Keratinocyte (primary cell): ENCODE data around the gene CCDC33. TPM values are rescaled to one million over a fixed set of nuclear protein-coding genes. Genes with fewer than 3 reads are reported as not detected.

Experiments
- DNase-seq: peaks from one replicate; pipeline ENCODE4 v3.0.0-alpha.2; 2011; ENCODE audit warnings: low read depth, missing footprints, low spot score
- FAIRE-seq: peaks from 2 replicates; lab custom pipeline; 2011; peaks lifted over from hg19 to GRCh38; lab: Jason Lieb, UNC
- H2AFZ ChIP-seq: 2 replicates; pipeline ENCODE4 v1.6.0; 2012; ENCODE audit warnings: low read length, control low read depth, inconsistent platforms; ENCODE audit not compliant: control insufficient read depth
- H3K27ac ChIP-seq: 2 replicates; pipeline ENCODE4 v1.5.1; 2011; ENCODE audit warnings: low read length; ENCODE audit not compliant: control insufficient read depth, insufficient read depth
- H3K27me3 ChIP-seq: 3 replicates; pipeline ENCODE4 v1.6.0; 2011; ENCODE audit warnings: low read length; ENCODE audit not compliant: control insufficient read depth, insufficient read depth; ENCODE audit errors: extremely low read depth
- H3K36me3 ChIP-seq, 2 experiments: 2 replicates in 1 of 2; 3 replicates in 1 of 2; pipeline ENCODE4 v1.5.1; 2011; ENCODE audit warnings: low read length in 2 of 2, mild to moderate bottlenecking in 1 of 2; ENCODE audit not compliant: control insufficient read depth in 2 of 2, insufficient read depth in 2 of 2; ENCODE audit errors: extremely low read depth in 1 of 2
- H3K4me1 ChIP-seq: 3 replicates; pipeline ENCODE4 v1.5.1; 2011; ENCODE audit warnings: low read length; ENCODE audit not compliant: control insufficient read depth, insufficient read depth; ENCODE audit errors: extremely low read depth
- H3K4me2 ChIP-seq: 3 replicates; pipeline ENCODE4 v1.6.0; 2011; ENCODE audit warnings: low read depth, low read length; ENCODE audit not compliant: control insufficient read depth, insufficient read depth; ENCODE audit errors: extremely low read depth
- H3K4me3 ChIP-seq, 3 experiments: fragments of 200-600 bp in 1 of 3; sonication (generic) in 1 of 3; 2 replicates in 2 of 3; 3 replicates in 1 of 3; pipeline ENCODE4 v1.5.1; 2011 to 2016; ENCODE audit warnings: low read length in 3 of 3, mild to moderate bottlenecking in 3 of 3, control low read depth in 2 of 3, inconsistent platforms in 1 of 3, low read depth in 1 of 3, mixed read lengths in 1 of 3, mixed run types in 1 of 3, moderate library complexity in 1 of 3; ENCODE audit not compliant: control insufficient read depth in 2 of 3, insufficient read depth in 2 of 3; ENCODE audit errors: extremely low read depth in 1 of 3
- H3K79me2 ChIP-seq: 2 replicates; pipeline ENCODE4 v1.6.0; 2012; ENCODE audit warnings: low read length; ENCODE audit not compliant: control insufficient read depth, insufficient read depth
- H3K9ac ChIP-seq: 3 replicates; pipeline ENCODE4 v1.6.0; 2011; ENCODE audit warnings: low read length; ENCODE audit not compliant: control insufficient read depth, insufficient read depth; ENCODE audit errors: extremely low read depth
- H3K9me1 ChIP-seq: 3 replicates; pipeline ENCODE4 v1.6.0; 2011; ENCODE audit warnings: low read length; ENCODE audit not compliant: control insufficient read depth, insufficient read depth; ENCODE audit errors: extremely low read depth
- H3K9me3 ChIP-seq: 2 replicates; pipeline ENCODE4 v1.5.1; 2012; ENCODE audit warnings: low read depth, low read length; ENCODE audit not compliant: control insufficient read depth
- H4K20me1 ChIP-seq: 3 replicates; pipeline ENCODE4 v1.6.0; 2011; ENCODE audit warnings: low read length; ENCODE audit not compliant: control insufficient read depth, insufficient read depth; ENCODE audit errors: extremely low read depth
- CTCF ChIP-seq, 3 experiments: IDR thresholded peaks in 1 of 3; conservative IDR thresholded peaks in 1 of 3; optimal IDR thresholded peaks in 1 of 3; 2 replicates in 2 of 3; 3 replicates in 1 of 3; pipeline versions ENCODE3 to v1.5.1; 2011; ENCODE audit warnings: low read length in 3 of 3, mild to moderate bottlenecking in 3 of 3, moderate library complexity in 2 of 3, control low read depth in 1 of 3, inconsistent platforms in 1 of 3; ENCODE audit not compliant: insufficient read depth in 2 of 3; ENCODE audit errors: extremely low read depth in 1 of 3
- EZH2 ChIP-seq: IDR thresholded peaks from one replicate; pipeline ENCODE4 v1.6.1; 2012; ENCODE audit warnings: inconsistent platforms, mild to moderate bottlenecking, low read length, moderate library complexity
- dilution Hi-C: fragments of 300-500 bp; cut with MboI; formaldehyde crosslinking; loops from one replicate; pipeline ENCODE4 v1.7.0; 2020; ENCODE audit warnings: low sequenced_read_pairs; ENCODE audit not compliant: extremely low pct_ligation_motif_present
- polyA plus RNA-seq, 5 experiments: library from polyadenylated mRNA; depleted of rRNA in 3 of 5; stranded (reverse) in 3 of 5; stranded (forward) in 1 of 5; unstranded in 1 of 5; fragments of >200 nt; gene quantifications; 1 replicate in 1 of 5; 2 replicates in 3 of 5; 3 replicates in 1 of 5; pipeline versions ENCODE4 v1.2.1 to v1.2.3, GENCODE V29; 2011 to 2012; ENCODE audit warnings: missing spikeins in 2 of 5, low read depth in 1 of 5, low replicate concordance in 1 of 5

CCDC33 gene
- polyA plus RNA-seq, 1 donor (not counting 4 experiments of a cell fraction or from before 2014, with no cell fraction given): not detected

DNA sequence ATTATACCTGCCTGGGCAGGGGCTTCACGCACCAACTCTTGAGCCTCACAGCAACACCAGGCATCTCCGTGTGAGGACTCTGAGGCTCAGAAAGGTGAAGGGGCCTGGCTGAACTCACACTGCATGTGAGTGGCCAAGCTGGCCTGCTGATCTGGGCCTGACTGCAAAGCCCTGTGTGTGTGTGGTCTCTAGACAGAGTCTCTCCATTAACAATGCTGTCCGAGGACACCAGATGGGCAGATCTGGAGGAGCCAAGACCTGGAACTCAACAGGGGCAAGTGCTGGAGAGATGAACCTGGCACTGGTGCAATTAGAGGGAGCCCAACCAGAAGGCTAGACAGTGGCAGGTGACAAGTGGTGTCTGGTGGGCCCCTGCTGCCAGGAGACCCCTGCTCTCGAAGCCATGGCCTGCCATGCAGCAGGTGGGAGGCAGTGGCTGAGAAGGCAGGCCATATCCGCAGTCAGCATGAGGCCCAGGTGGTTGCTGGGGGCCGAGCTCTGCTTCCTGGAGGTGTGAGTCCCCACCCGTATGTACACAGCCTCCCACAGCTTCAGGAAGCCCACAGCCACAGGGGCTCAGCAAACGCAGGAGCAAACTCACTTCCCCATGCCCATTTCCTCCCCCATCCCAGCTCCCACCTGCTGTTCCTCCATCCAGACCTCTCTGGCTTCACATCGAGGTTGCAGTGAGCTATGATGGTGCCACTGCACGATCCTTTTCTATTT lies 92.4 kb downstream of the CCDC33 start:
- Histone ChIP-seq H3K4me3 (no peak overlapping the region), H2AFZ (no peak overlapping the region), H3K27me3 (peaks cover 8% of the 10 kb centered on the region), H4K20me1 (no peaks in the 10 kb centered on the region), H3K4me1 (no peaks in the 10 kb centered on the region), H3K9me3 (no peaks in the 10 kb centered on the region), H3K27ac (no peak overlapping the region), H3K9ac (no peak overlapping the region), H3K79me2 (no peaks in the 10 kb centered on the region), H3K9me1 (no peaks in the 10 kb centered on the region), H3K36me3 (no peaks in the 10 kb centered on the region), H3K4me2 (no peak overlapping the region)
- DNase-seq: no peak
- dilution Hi-C loops: no loop called here
- no peak for FAIRE-seq
- TF ChIP-seq EZH2 (no peak), CTCF (optimal IDR thresholded peaks at IDR 0.05 in 1 of 3, IDR thresholded peaks at IDR 0.05 in 1 of 3, conservative IDR thresholded peaks at IDR 0.05 in 1 of 3; ENCODE audit: extremely low read depth in 1 of 3, insufficient read depth in 2 of 3, low read length in 3 of 3) (no peak)

DNA sequence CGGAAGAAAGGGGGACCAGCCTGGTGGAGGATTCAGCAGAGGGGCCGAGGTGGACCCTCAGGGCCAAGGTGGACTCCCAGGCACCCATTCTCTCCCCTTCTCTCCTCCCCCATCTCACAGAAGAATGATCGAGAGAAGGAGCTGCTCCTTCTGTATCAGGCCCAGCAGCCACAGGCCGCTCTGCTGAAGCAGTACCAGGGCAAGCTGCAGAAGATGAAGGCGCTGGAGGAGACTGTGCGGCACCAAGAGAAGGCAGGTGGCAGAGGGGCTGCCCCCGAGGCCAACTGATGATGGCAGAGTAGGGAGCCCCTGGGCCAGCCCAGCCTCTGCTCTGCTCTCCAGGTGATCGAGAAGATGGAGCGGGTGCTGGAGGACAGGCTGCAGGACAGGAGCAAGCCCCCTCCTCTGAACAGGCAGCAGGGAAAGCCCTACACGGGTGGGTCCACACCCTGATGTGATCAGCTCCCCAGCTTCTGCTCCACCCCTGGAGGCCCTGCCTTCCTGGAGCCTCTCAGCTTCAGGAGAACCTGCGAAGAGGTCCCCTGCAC lies 94.8 kb downstream of the CCDC33 start:
- Histone ChIP-seq H3K4me3 (no peak overlapping the region), H3K9me3 (no peaks in the 10 kb centered on the region), H3K4me2 (no peak overlapping the region), H3K36me3 (no peaks in the 10 kb centered on the region), H3K79me2 (no peaks in the 10 kb centered on the region), H3K9me1 (no peaks in the 10 kb centered on the region), H3K9ac (no peak overlapping the region), H3K27ac (no peak overlapping the region), H3K27me3 (peaks cover 12% of the 10 kb centered on the region), H4K20me1 (peaks cover 3% of the 10 kb centered on the region), H3K4me1 (no peaks in the 10 kb centered on the region), H2AFZ (no peak overlapping the region)
- DNase-seq (no peak), FAIRE-seq (no peak)
- TF ChIP-seq CTCF (optimal IDR thresholded peaks at IDR 0.05 in 1 of 3, IDR thresholded peaks at IDR 0.05 in 1 of 3, conservative IDR thresholded peaks at IDR 0.05 in 1 of 3; ENCODE audit: extremely low read depth in 1 of 3, insufficient read depth in 2 of 3, low read length in 3 of 3) (no peak), EZH2 (no peak)
- dilution Hi-C loops: no loop called here
